T-helper 17 cell (primary cell): ENCODE data around the gene NME7. TPM values are rescaled to one million over a fixed set of nuclear protein-coding genes. Genes with fewer than 3 reads are reported as not detected.
"Not testable (repeated sequence)": the region's sequence is repeated elsewhere in the genome, so short reads cannot be mapped to it uniquely, and the experiment has no call there.

Experiments used
- ATAC-seq: fragments of 150-1000 bp; cut with Tn5 transposase; 2 replicates; pipeline ENCODE4 v1.10.0; 2021; ENCODE audit warnings: mild to moderate bottlenecking, moderate library complexity
- DNase-seq, 3 donors: peaks; one replicate each; pipeline versions ENCODE4 v3.0.0 to v3.0.0-alpha.2; 2020 to 2021
- H3K9me3 ChIP-seq: one replicate; pipeline ENCODE4 v1.7.0; 2013; ENCODE audit warnings: low read length, mild to moderate bottlenecking; ENCODE audit not compliant: control insufficient read depth, poor library complexity, severe bottlenecking
- H3K27ac Mint-ChIP-seq: one replicate; pipeline ENCODE4 v1.8.0; 2022; ENCODE audit warnings: mild to moderate bottlenecking, moderate library complexity, mixed read lengths
- H3K27me3 Mint-ChIP-seq: one replicate; pipeline ENCODE4 v1.8.0; 2022; ENCODE audit warnings: mixed read lengths
- H3K36me3 Mint-ChIP-seq: one replicate; pipeline ENCODE4 v1.8.0; 2022; ENCODE audit warnings: low read depth, mixed read lengths
- H3K4me1 Mint-ChIP-seq: one replicate; pipeline ENCODE4 v1.8.0; 2022; ENCODE audit warnings: mild to moderate bottlenecking, mixed read lengths
- H3K4me3 Mint-ChIP-seq: one replicate; pipeline ENCODE4 v1.8.0; 2022; ENCODE audit warnings: mild to moderate bottlenecking, moderate library complexity, mixed read lengths
- total RNA-seq, 4 donors: library from RNA in 2 of 4; stranded (reverse) in 2 of 4; gene quantifications; one replicate each; pipeline ENCODE4 v1.2.3 and lab custom pipeline; 2022 to 2026

The NME7 gene
- total RNA-seq, 2 donors from 2014 or later = 9.1 to 9.2 TPM

GRCh38 chr1:169364948-169365347, 2.6 kb downstream of the NME7 start:
- peaks cover 17% of the 10 kb centered on the region for H3K4me1 Mint-ChIP-seq
- DNase-seq = no peak
- H3K9me3 ChIP-seq = no peaks in the 10 kb centered on the region
- H3K4me3 Mint-ChIP-seq = no peak overlapping the region
- H3K27me3 Mint-ChIP-seq = no peaks in the 10 kb centered on the region
- H3K36me3 Mint-ChIP-seq = peaks cover 4% of the 10 kb centered on the region
- no peak overlapping the region for H3K27ac Mint-ChIP-seq
- no peak for ATAC-seq

GRCh38 chr1:169363046-169363730, 4.4 kb downstream of the NME7 start:
- H3K27ac Mint-ChIP-seq = peak overlapping the region; percentile 27
- peak overlapping the region; percentile 4 for H3K4me3 Mint-ChIP-seq
- no peaks in the 10 kb centered on the region for H3K9me3 ChIP-seq
- H3K36me3 Mint-ChIP-seq = peaks cover 4% of the 10 kb centered on the region
- no peaks in the 10 kb centered on the region for H3K27me3 Mint-ChIP-seq
- H3K4me1 Mint-ChIP-seq = peaks cover 15% of the 10 kb centered on the region
- ATAC-seq (no peak), DNase-seq (no peak)

GRCh38 chr1:169361281-169361680, 6.3 kb downstream of the NME7 start:
- DNase-seq (no peak), ATAC-seq (no peak)
- H3K27ac Mint-ChIP-seq = no peak overlapping the region
- no peaks in the 10 kb centered on the region for H3K9me3 ChIP-seq
- H3K36me3 Mint-ChIP-seq = peaks cover 4% of the 10 kb centered on the region
- H3K27me3 Mint-ChIP-seq = no peaks in the 10 kb centered on the region
- H3K4me1 Mint-ChIP-seq = peaks cover 15% of the 10 kb centered on the region
- no peak overlapping the region for H3K4me3 Mint-ChIP-seq

DNA sequence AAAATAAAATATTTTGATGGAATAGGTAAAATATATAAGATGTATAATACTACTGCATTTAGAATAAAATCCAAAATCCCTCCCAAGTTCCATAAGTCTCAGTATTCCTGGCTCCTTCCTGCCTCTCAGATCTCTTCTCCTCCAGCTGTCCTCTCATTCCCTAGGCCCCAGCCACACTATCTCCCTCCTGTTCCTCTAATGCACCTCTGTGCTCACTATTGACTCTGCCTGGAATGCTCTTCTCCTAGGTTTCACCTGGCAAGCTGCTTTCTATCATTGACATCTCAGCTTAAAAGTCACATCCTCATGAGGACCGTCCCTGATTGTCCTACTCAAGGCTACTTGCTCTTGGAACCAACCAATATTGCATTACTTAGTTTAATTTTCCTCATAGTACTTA, 7.2 kb downstream of the NME7 start:
- ATAC-seq (no peak), DNase-seq (no peak)
- Mint-ChIP-seq H3K27ac (peak overlapping the region; percentile 9), H3K27me3 (no peaks in the 10 kb centered on the region), H3K4me3 (no peak overlapping the region), H3K4me1 (peaks cover 20% of the 10 kb centered on the region), H3K36me3 (peaks cover 4% of the 10 kb centered on the region)
- H3K9me3 ChIP-seq = no peaks in the 10 kb centered on the region

DNA sequence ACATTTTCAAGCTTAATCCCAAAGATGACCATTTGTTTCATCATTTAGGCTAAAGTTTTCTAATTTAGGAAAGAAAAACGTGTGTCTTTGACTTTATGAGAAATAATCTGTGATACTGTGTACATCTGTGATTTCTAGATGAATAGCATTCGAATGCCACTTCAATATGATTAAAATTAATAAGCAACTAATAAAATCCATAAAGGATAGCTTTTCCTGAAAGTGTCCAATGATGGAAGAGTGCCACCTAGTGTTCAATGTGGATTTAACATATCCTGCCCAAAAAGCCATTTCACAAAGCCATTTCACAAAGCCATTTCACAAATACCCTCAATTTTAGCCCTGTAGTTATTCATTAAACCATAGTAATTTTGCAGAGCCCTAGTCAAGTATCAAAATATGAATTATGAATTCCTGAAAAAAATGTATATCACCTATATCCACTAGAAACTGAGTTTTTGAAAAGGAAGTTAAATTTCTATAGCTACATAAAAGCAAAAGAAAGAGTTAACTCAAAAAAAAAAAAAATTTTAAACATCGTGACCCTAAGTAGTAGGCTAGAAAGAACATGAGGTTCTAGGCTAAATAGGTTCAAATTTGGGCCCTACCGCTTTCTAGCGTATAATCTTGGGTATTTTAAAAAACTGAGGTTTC, 19.1 kb downstream of the NME7 start:
- DNase-seq = peak in 1 of 3 donors; percentile 16
- Mint-ChIP-seq H3K4me1 (peaks cover 15% of the 10 kb centered on the region), H3K36me3 (peaks cover 9% of the 10 kb centered on the region), H3K4me3 (no peak overlapping the region), H3K27me3 (no peaks in the 10 kb centered on the region), H3K27ac (no peak overlapping the region)
- ATAC-seq = peak; percentile 33
- no peaks in the 10 kb centered on the region for H3K9me3 ChIP-seq

- no peak overlapping the region for H3K4me3 Mint-ChIP-seq
- DNase-seq (no peak), ATAC-seq (no peak)
- no peak overlapping the region for H3K27ac Mint-ChIP-seq
- H3K27me3 Mint-ChIP-seq = no peaks in the 10 kb centered on the region
- peaks cover 15% of the 10 kb centered on the region for H3K4me1 Mint-ChIP-seq
- peaks cover 6% of the 10 kb centered on the region for H3K36me3 Mint-ChIP-seq
- H3K9me3 ChIP-seq = no peaks in the 10 kb centered on the region
Measured at GRCh38 chr1:169347688-169348382, 19.8 kb downstream of the NME7 start.

- H3K27ac Mint-ChIP-seq = peak overlapping the region; percentile 65
- no peak for ATAC-seq
- no peaks in the 10 kb centered on the region for H3K9me3 ChIP-seq
- no peaks in the 10 kb centered on the region for H3K27me3 Mint-ChIP-seq
- H3K36me3 Mint-ChIP-seq = peaks cover 6% of the 10 kb centered on the region
- no peak for DNase-seq
- H3K4me3 Mint-ChIP-seq = no peak overlapping the region
- H3K4me1 Mint-ChIP-seq = peaks cover 7% of the 10 kb centered on the region
Measured at GRCh38 chr1:169346036-169346589, 21.5 kb downstream of the NME7 start.

DNA sequence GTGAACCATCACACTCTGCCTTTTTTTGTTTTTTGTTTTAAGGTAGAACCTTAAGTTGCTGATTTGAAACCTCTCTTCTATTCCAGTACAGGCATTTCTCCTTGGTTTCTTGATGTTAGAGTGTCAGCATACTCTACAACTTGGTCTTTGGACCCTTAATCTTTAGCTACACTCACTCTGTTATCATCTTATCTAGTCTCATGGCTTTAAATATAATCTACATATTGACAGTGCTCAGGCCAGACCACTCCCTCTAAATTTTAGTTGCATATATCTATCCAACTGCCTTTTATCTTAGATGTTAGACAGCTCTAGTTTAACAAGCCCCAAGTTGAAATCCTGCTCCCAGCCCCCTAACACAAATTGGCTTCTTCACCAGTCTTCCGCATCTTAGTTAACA, 22.1 kb downstream of the NME7 start:
- no peaks in the 10 kb centered on the region for H3K9me3 ChIP-seq
- H3K4me1 Mint-ChIP-seq = peaks cover 7% of the 10 kb centered on the region
- peaks cover 6% of the 10 kb centered on the region for H3K36me3 Mint-ChIP-seq
- no peak for ATAC-seq
- H3K4me3 Mint-ChIP-seq = no peak overlapping the region
- peak overlapping the region; percentile 65 for H3K27ac Mint-ChIP-seq
- DNase-seq = no peak
- no peaks in the 10 kb centered on the region for H3K27me3 Mint-ChIP-seq

GRCh38 chr1:169342096-169342495, 25.5 kb downstream of the NME7 start:
- not testable (repeated sequence) for H3K27me3 Mint-ChIP-seq, H3K4me1 Mint-ChIP-seq, H3K36me3 Mint-ChIP-seq, ATAC-seq, H3K4me3 Mint-ChIP-seq, DNase-seq, H3K9me3 ChIP-seq, H3K27ac Mint-ChIP-seq

DNA sequence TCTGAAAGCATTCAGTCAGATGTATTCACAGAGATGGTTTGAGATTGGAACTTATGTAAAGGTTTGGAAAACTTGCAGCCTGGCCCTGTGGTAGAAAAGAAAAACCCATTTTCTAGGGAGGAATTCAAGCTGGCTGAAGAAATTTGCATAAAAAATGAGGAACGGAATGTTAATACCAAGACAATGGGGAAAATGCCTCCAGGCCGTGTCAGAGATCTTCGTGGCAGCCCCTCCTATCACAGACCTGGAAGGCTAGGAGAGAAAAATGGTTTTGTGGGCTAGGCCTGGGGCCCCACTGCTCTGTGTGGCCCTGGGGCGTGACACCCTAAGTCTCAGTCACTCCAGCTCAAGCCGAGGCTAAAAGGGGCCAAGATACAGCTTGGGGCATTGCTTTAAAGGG, 26.7 kb downstream of the NME7 start:
- ATAC-seq (no peak), DNase-seq (no peak)
- no peaks in the 10 kb centered on the region for H3K27me3 Mint-ChIP-seq
- H3K27ac Mint-ChIP-seq = no peak overlapping the region
- H3K4me3 Mint-ChIP-seq = no peak overlapping the region
- H3K36me3 Mint-ChIP-seq = peaks cover 2% of the 10 kb centered on the region
- no peaks in the 10 kb centered on the region for H3K9me3 ChIP-seq
- H3K4me1 Mint-ChIP-seq = peaks cover 6% of the 10 kb centered on the region

DNA sequence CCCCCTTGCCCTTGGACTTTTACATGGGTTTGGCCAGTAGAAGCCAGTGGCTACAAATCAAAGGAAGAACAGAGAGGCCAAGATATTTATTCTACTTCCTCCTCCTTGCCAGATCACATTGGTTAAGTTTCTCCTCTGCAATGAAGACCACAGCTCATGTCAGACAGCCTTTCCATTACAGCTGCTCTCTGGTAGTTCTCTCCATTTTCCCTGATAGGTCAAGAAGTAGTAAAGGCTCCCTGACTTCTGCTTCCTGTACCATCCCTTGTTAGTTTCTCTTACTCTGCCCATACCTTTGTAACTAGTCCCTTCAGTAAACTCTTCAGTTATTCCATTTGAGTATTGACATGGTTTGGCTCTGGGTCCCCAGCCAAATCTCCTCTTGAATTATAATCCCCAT, 27.8 kb downstream of the NME7 start:
- Mint-ChIP-seq H3K4me3 (no peak overlapping the region), H3K36me3 (peaks cover 2% of the 10 kb centered on the region), H3K27me3 (no peaks in the 10 kb centered on the region), H3K4me1 (peaks cover 3% of the 10 kb centered on the region), H3K27ac (no peak overlapping the region)
- H3K9me3 ChIP-seq = no peaks in the 10 kb centered on the region
- DNase-seq = no peak
- ATAC-seq = no peak

- H3K4me1 Mint-ChIP-seq = peaks cover 6% of the 10 kb centered on the region
- no peaks in the 10 kb centered on the region for H3K9me3 ChIP-seq
- ATAC-seq (no peak), DNase-seq (no peak)
- no peak overlapping the region for H3K27ac Mint-ChIP-seq
- peaks cover 2% of the 10 kb centered on the region for H3K36me3 Mint-ChIP-seq
- no peak overlapping the region for H3K4me3 Mint-ChIP-seq
- no peaks in the 10 kb centered on the region for H3K27me3 Mint-ChIP-seq
Measured at GRCh38 chr1:169338617-169339016, 29.0 kb downstream of the NME7 start.

DNA sequence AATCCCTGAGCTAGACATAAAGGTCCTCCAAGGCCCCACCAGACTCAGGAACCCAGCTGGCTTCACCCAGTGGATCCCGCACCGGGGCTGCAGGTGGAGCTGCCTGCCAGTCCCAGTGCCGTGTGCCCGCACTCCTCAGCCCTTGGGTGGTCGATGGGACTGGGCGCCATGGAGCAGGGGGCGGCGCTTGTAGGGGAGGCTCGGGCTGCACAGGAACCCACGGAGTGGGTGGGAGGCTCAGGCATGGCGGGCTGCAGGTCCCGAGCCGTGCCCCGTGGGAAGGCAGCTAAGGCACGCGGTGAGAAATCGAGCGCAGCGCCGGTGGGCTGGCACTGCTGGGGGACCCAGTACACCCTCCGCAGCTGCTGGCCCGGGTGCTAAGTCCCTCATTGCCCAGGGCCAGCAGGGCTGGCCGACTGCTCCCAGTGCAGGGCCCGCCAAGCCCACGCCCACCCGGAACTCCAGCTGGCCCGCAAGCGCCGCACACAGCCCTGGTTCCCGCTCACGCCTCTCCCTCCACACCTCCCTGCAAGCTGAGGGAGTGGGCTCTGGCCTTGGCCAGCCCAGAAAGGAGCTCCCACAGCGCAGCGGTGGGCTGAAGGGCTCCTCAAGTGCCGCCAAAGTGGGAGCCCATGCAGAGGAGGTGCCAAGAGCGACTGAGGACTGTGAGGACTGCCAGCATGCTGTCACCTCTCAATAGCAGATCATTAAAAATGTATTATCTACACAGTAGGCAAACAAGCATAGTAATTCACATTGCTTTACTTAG, 30.5 kb downstream of the NME7 start:
- not testable (repeated sequence) for H3K9me3 ChIP-seq, ATAC-seq, H3K36me3 Mint-ChIP-seq, H3K27ac Mint-ChIP-seq, H3K4me3 Mint-ChIP-seq, H3K4me1 Mint-ChIP-seq, DNase-seq, H3K27me3 Mint-ChIP-seq
